Ramos (cell line): ENCODE data around the gene GPR83.
"Not testable (repeated sequence)": the region's sequence is repeated elsewhere in the genome, so short reads cannot be mapped to it uniquely, and the experiment has no call there.

Source experiments
- in situ Hi-C: fragments of 300-500 bp; cut with MboI; formaldehyde crosslinking; loops from one replicate; pipeline ENCODE4 v1.14.3; 2022; ENCODE audit warnings: low sequenced_read_pairs; ENCODE audit not compliant: unreplicated experiment

The GPR83 gene

DNA sequence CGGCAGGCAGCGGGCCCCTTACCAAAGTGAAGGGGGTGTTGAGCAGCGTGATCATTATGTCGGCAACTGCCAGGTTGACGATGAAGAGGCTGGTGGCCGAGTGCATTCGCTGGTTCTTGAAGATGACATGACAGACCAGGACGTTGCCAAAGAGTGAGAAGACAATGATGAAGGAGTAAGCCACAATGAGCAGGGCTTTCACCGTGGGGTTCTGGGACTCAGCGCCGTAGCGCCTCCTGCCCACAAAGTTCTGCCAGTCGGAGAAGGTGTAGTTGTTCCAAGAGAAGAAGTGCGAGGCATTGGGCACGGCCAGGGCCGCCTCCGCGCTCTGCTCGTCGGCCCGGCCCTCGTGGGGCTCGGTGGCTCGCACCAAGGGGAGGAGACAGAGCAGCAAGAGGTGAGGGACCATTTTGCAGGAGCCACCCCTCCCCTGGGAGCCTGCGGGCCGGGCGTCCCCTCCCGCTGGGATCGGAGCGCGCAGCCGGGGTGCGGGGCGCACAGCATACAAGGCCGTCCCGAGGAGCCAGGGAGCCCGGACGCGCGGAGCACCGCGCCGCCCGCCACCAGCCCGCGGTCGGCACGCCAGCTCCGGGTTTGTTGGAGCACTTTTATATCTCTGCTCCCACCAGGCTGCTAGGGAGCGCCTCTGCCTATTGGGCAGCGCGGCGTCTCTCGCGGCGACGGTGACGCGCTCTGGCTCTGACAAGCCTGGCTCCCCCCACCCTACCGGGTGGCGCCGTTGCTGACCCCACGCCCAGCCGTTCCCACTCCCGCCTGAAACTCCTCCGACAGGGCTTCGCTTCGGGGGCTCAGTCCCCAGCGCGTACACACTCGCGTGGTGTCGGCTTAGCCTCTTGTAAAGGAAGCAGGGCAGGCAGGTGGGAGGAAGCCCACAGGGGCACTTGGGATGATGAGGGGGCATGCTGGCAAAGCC, at the start of gene GPR83:
GPR83 (minus strand) TSS at position 581 of the 934 bp plus-strand sequence; CDS start at position 409, 172 bp downstream.
- in situ Hi-C loops, result no loop called here

DNA sequence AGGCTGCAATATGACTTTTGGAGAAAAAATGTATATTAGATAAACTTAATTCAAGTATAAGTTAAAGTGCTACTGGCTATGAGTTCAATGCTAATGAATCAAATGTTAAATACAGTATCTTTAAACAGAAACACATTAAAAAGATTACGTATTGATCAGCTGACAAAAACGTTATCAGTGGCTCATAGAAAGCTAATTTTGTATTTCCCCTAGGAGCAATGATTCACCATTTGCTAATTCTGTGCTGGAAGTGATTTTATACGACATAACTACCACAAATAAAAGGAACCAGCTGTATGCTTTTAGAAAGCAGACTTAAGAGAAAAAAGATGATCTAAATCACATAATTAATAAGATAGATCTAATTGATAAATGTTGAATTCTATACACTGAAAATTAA, 48.8 kb upstream of the GPR83 start:
- in situ Hi-C loops, result no loop called here

GRCh38 chr11:94449437-94449836, 48.2 kb upstream of the GPR83 start:
- in situ Hi-C loops, result no loop called here

DNA sequence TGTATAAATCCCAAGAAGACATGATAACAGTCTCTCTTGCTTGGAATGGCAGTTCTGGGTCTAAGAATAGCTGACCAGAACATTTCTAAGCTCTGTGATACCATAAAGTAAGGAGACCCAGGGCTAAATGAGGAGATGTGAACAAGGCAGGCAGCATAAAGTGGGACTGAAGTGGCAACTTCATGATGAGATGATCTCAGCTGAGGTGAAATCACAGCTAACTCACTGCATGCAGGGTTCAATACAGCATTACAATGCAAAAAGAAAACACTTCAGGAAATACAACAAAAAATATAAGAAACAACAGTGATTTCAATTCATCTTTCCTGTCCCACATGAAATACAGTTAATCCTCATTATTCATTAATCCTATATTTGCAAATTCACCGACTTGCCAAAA, 47.8 kb upstream of the GPR83 start:
- in situ Hi-C loops, result no loop called here

- in situ Hi-C loops, result no loop called here
Observed at GRCh38 chr11:94447149-94447548, 45.9 kb upstream of the GPR83 start.

DNA sequence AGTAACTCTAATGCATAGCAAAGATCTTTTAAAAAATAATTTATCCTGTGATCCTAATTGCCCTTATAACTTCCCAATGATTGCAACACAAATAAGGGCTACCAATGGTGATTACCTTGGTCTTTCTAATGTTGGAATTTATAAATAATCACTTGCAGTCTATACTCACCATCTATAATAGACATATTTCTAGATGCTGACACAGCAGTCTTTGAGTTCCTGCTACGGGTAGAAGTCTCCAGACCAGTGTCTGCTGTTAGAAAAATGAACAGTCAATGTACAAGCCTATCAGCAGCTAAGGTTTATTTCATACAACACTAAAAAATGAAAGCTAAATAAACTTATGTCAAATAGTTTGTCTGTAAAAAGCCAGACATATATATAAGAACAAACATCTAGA, 44.4 kb upstream of the GPR83 start:
- in situ Hi-C loops, result no loop called here

DNA sequence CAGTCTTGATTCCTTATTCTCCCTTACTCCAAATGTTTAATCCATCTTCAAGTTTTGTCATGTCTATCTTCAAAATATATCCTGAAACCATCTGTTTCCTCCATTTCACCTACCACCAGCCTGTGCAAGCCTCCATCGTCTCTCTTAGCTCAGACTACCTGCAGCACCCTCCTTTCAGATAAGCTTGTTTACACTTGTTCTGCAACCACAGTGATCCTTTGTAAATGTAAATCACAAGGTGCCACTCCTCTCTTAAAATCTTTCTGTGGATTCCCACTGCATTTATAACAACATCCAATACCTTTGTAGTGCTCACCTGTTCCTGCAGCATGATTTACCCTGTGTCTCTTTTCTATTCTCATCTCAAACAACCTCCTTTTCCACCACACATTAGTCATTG, 31.8 kb upstream of the GPR83 start:
- in situ Hi-C loops, result no loop called here

- in situ Hi-C loops, result no loop called here
Observed at GRCh38 chr11:94424662-94425061, 23.4 kb upstream of the GPR83 start.

- in situ Hi-C loops, result no loop called here
Observed at GRCh38 chr11:94424011-94424410, 22.8 kb upstream of the GPR83 start.

DNA sequence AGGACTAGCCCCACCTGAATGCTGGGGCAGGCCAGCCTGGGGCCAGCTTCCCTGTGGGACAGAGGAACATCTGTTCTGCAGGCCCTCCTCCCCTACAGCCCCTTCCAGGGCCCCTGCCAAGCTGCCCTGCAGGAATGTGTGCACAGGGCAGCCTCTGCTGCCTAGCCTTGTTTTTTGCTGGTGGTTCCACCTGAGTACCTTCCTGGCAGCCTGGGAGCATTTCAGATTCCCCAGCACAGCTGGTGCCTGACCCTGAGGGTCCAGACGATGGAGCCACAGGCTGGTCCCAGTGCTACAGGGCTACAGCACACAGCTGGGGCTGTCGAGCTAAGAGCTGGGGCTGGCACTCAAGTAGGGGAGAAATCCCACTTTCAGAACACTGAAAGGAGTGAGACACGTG, 22.3 kb upstream of the GPR83 start:
- in situ Hi-C loops, result no loop called here

DNA sequence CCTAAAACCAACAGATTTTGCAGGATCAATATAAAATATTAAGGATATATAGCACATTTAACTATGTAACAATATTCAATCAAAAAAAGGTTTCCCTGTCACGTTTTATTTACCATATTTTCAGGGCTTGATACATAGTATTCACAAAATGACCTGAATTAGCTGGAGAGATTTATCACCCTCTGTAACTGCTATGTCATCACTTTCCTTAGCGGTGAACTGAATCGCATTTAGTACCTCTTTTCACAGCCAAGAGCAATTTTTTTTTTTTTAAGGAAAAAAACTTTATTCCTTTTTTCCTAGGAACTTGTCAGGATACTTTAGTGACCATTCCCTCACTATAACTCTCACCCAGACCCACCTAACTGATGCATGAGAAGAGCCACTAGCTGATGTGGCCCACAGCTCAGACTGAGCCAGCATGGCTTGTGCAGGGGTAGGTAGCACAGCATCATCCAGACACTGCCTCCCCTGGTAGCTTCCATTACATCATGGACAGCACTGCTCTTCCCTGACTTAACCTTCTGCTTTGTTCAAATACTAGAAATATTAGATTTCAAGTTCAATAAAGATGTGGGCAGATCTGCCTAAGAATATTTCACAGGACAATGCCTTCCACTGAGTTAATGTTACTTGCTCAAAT, 17.0 kb upstream of the GPR83 start:
- in situ Hi-C loops, result no loop called here

- in situ Hi-C loops, result no loop called here
Observed at GRCh38 chr11:94417386-94417987, 16.3 kb upstream of the GPR83 start.

GRCh38 chr11:94405062-94405833, 4.0 kb upstream of the GPR83 start:
- in situ Hi-C loops, result no loop called here

- in situ Hi-C loops, result no loop called here
Observed at GRCh38 chr11:94402355-94402754, 1.1 kb upstream of the GPR83 start.

- in situ Hi-C loops, result no loop called here
Observed at GRCh38 chr11:94401773-94402265, 600 bp upstream of the GPR83 start.

- in situ Hi-C loops, result no loop called here
Observed at GRCh38 chr11:94400457-94400838, 771 bp downstream of the GPR83 start.

DNA sequence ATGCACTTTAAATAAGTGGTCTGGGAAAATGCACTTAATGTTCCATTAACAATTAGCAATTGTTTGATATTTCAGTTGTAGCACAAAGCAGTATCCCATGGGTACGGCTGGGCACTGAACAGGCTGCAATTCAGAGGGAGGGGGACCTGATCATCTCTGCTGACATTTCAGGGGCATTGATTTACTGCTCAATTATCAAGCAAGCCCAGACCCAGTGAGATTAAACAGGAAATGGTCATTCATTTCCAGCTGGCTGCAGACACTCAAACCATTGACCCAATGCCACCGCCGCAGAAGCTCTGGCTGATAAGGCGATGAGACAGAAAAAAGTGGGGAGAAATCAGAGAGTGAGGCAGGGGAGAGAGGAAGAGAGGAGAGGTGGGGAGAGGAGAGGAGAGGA, 1.2 kb downstream of the GPR83 start:
- in situ Hi-C loops, result no loop called here

GRCh38 chr11:94398101-94398500, 3.1 kb downstream of the GPR83 start:
- in situ Hi-C loops, result no loop called here

- in situ Hi-C loops, result no loop called here
Observed at GRCh38 chr11:94396282-94396681, 4.9 kb downstream of the GPR83 start.

GRCh38 chr11:94391937-94392336, 9.3 kb downstream of the GPR83 start:
- in situ Hi-C loops, result not testable (repeated sequence)
